ENCODE data around the gene NSMCE4A. TPM values are rescaled to one million over a fixed set of nuclear protein-coding genes. Genes with fewer than 3 reads are reported as not detected.
"Not testable (repeated sequence)": the region's sequence is repeated elsewhere in the genome, so short reads cannot be mapped to it uniquely, and the experiment has no call there.

The NSMCE4A gene
- total RNA-seq, 1 experiment from 2014 or later, result 111 TPM

GRCh38 chr10:121929585-121930267 is 45.3 kb downstream of the NSMCE4A start:
- POLR2A ChIA-PET, result interaction anchor here (0.6 kb wide), 2 partner anchors 183 to 279 kb away, joined by 3 read pairs; no protein-coding TSS in a partner anchor
- H3K36me3 ChIP-seq (ENCODE audit: control insufficient read depth, insufficient read depth, low read length); H3K9me3 Mint-ChIP-seq (ENCODE audit: unreplicated experiment); CTCF ChIA-PET; H3K9me3 ChIP-seq; H3K27me3 Mint-ChIP-seq (ENCODE audit: insufficient read depth, unreplicated experiment); H3K27me3 ChIP-seq (replicated peaks; ENCODE audit: control insufficient read depth, insufficient read depth, low read length): not testable (repeated sequence)
- Mint-ChIP-seq H3K4me3 (ENCODE audit: unreplicated experiment) (peak overlapping the region; percentile 82), H3K36me3 (ENCODE audit: insufficient read depth, unreplicated experiment) (peaks cover 56% of the 10 kb centered on the region), H3K4me1 (ENCODE audit: low read depth, unreplicated experiment) (peaks cover 41% of the 10 kb centered on the region), H3K27ac (ENCODE audit: unreplicated experiment) (peak overlapping the region; percentile 97)
- intact Hi-C loops (cut with micrococcal nuclease; ENCODE audit: unreplicated experiment), result loop anchor here (1.0 to 5.0 kb wide), 6 partner anchors 19 to 198 kb away; partner anchors contain the start of gene NSMCE4A
- peak in 1 of 2 experiments; percentile 53 for DNase-seq
- Histone ChIP-seq H3K4me1 (peaks cover 52% of the 10 kb centered on the region), H3K4me3 (ENCODE audit: low read depth, low read length) (peak overlapping the region; percentile 3)
- TSS peak; percentile 34 for BruUV-seq (replicated peaks)

GRCh38 chr10:121928528-121928884 is 46.5 kb downstream of the NSMCE4A start:
- H3K27ac Mint-ChIP-seq (ENCODE audit: unreplicated experiment), result peak overlapping the region; percentile 97

GRCh38 chr10:121927841-121928527 is 47.0 kb downstream of the NSMCE4A start, which contains the start of gene ATE1:
Gene ATE1, minus strand, starts transcription at chr10:121928031. Its CDS starts 82 bp downstream, at chr10:121927949.
- intact Hi-C loops (cut with micrococcal nuclease; ENCODE audit: unreplicated experiment), result loop anchor here (2.0 to 5.0 kb wide), 3 partner anchors 21 to 199 kb away; no protein-coding TSS in a partner anchor
- Mint-ChIP-seq H3K4me3 (ENCODE audit: unreplicated experiment) (peak within 1 kb of the TSS; percentile 82), H3K9me3 (ENCODE audit: unreplicated experiment) (no peaks in the 10 kb centered on the region), H3K36me3 (ENCODE audit: insufficient read depth, unreplicated experiment) (peaks cover 43% of the 10 kb centered on the region), H3K27ac (ENCODE audit: unreplicated experiment) (peak within 1 kb of the TSS; percentile 97), H3K27me3 (ENCODE audit: insufficient read depth, unreplicated experiment) (no peaks in the 10 kb centered on the region), H3K4me1 (ENCODE audit: low read depth, unreplicated experiment) (peaks cover 35% of the 10 kb centered on the region)
- peak; percentile 92 to 94 for DNase-seq
- TF ChIP-seq CTCF (IDR thresholded peaks at IDR 0.05; ENCODE audit: insufficient read depth in 1 of 2, low read depth in 1 of 2, low read length in 1 of 2, severe bottlenecking in 1 of 2, unreplicated experiment in 1 of 2), result no peak
- no peaks in the 10 kb centered on the region for H3K27me3 ChIP-seq (replicated peaks; ENCODE audit: control insufficient read depth, insufficient read depth, low read length)
- no peaks in the 10 kb centered on the region for H3K36me3 ChIP-seq (ENCODE audit: control insufficient read depth, insufficient read depth, low read length)
- BruUV-seq (replicated peaks), result no TSS peak
- ChIA-PET CTCF (interaction anchor here (0.6 to 1.2 kb wide), 3 partner anchors 48 to 185 kb away, joined by 3 to 4 read pairs (median 3); no protein-coding TSS in a partner anchor), POLR2A (interaction anchor here (0.5 to 1.0 kb wide), 8 partner anchors 8 to 479 kb away, joined by 3 to 10 read pairs (median 4); no protein-coding TSS in a partner anchor)
- no peaks in the 10 kb centered on the region for H3K9me3 ChIP-seq
- peaks cover 49% of the 10 kb centered on the region for H3K4me1 ChIP-seq
- H3K4me3 ChIP-seq (ENCODE audit: low read depth, low read length), result peak within 1 kb of the TSS; percentile 96

More at GRCh38 chr10:121928528-121928884, 46.5 kb downstream of the NSMCE4A start:
- BruUV-seq (replicated peaks), result TSS peak; percentile 76
- Histone ChIP-seq H3K36me3 (ENCODE audit: control insufficient read depth, insufficient read depth, low read length) (no peaks in the 10 kb centered on the region), H3K9me3 (no peaks in the 10 kb centered on the region; the same call in 1 of the 2 replicates), H3K4me3 (ENCODE audit: low read depth, low read length) (peak overlapping the region; percentile 96), H3K27me3 (replicated peaks; ENCODE audit: control insufficient read depth, insufficient read depth, low read length) (no peaks in the 10 kb centered on the region), H3K4me1 (peaks cover 47% of the 10 kb centered on the region)
- intact Hi-C loops (cut with micrococcal nuclease; ENCODE audit: unreplicated experiment), result loop anchor here (2.0 to 5.0 kb wide), 3 partner anchors 20 to 199 kb away; no protein-coding TSS in a partner anchor
- no peak for TF ChIP-seq CTCF (IDR thresholded peaks at IDR 0.05; ENCODE audit: insufficient read depth in 1 of 2, low read depth in 1 of 2, low read length in 1 of 2, severe bottlenecking in 1 of 2, unreplicated experiment in 1 of 2)
- no peak for DNase-seq
- Mint-ChIP-seq H3K4me1 (ENCODE audit: low read depth, unreplicated experiment) (peaks cover 38% of the 10 kb centered on the region), H3K9me3 (ENCODE audit: unreplicated experiment) (no peaks in the 10 kb centered on the region), H3K36me3 (ENCODE audit: insufficient read depth, unreplicated experiment) (peaks cover 44% of the 10 kb centered on the region), H3K27me3 (ENCODE audit: insufficient read depth, unreplicated experiment) (no peaks in the 10 kb centered on the region), H3K4me3 (ENCODE audit: unreplicated experiment) (peak overlapping the region; percentile 82)
- ChIA-PET CTCF (interaction anchor here (0.6 to 1.0 kb wide), 2 partner anchors 123 to 184 kb away, joined by 3 to 4 read pairs; no protein-coding TSS in a partner anchor), POLR2A (interaction anchor here (1.0 kb wide), 4 partner anchors 8 to 91 kb away, joined by 5 to 10 read pairs (median 5); no protein-coding TSS in a partner anchor)
